H9 (cell line): ENCODE results near the gene PEX14. TPM values are rescaled to one million over a fixed set of nuclear protein-coding genes. Genes with fewer than 3 reads are reported as not detected.

Experiments used
- DNase-seq: peaks from one replicate; pipeline ENCODE4 v3.0.0-alpha.2; 2017
- H2AFZ ChIP-seq: one replicate; pipeline ENCODE4 v1.6.1; 2013; ENCODE audit warnings: mild to moderate bottlenecking, low read length, control low read depth, moderate library complexity
- H2AK5ac ChIP-seq: 2 replicates; pipeline ENCODE4 v1.6.1; 2013; ENCODE audit warnings: low read length, control low read depth, mixed read lengths; ENCODE audit not compliant: insufficient read length
- H2BK120ac ChIP-seq: one replicate; pipeline ENCODE4 v1.6.1; 2013; ENCODE audit warnings: low read depth, mild to moderate bottlenecking, low read length, control low read depth, inconsistent platforms; ENCODE audit not compliant: poor library complexity, severe bottlenecking
- H2BK12ac ChIP-seq: 2 replicates; pipeline ENCODE4 v1.6.1; 2013; ENCODE audit warnings: low read length, control low read depth, mixed read lengths, low read depth; ENCODE audit not compliant: insufficient read length
- H2BK15ac ChIP-seq: 2 replicates; pipeline ENCODE4 v1.6.1; 2013; ENCODE audit warnings: low read depth, low read length, control low read depth
- H2BK20ac ChIP-seq: one replicate; pipeline ENCODE4 v1.6.1; 2013; ENCODE audit warnings: low read depth, mild to moderate bottlenecking, low read length, control low read depth, inconsistent platforms; ENCODE audit not compliant: poor library complexity, severe bottlenecking
- H2BK5ac ChIP-seq: 2 replicates; pipeline ENCODE4 v1.6.1; 2013; ENCODE audit warnings: low read length, control low read depth, mixed read lengths; ENCODE audit not compliant: insufficient read length
- H3K14ac ChIP-seq: 2 replicates; pipeline ENCODE4 v1.6.1; 2013; ENCODE audit warnings: low read length, control low read depth; ENCODE audit not compliant: insufficient read depth
- H3K18ac ChIP-seq: 2 replicates; pipeline ENCODE4 v1.6.1; 2013; ENCODE audit warnings: low read depth, mild to moderate bottlenecking, mixed read lengths, low read length, control low read depth; ENCODE audit not compliant: insufficient read length
- H3K23ac ChIP-seq: 2 replicates; pipeline ENCODE4 v1.6.1; 2013; ENCODE audit warnings: low read length, control low read depth, mixed read lengths, low read depth; ENCODE audit not compliant: insufficient read length
- H3K23me2 ChIP-seq: 2 replicates; pipeline ENCODE4 v1.6.1; 2013; ENCODE audit warnings: low read depth, mild to moderate bottlenecking, mixed read lengths, low read length, control low read depth; ENCODE audit not compliant: insufficient read length, poor library complexity, severe bottlenecking
- H3K27ac ChIP-seq: 2 replicates; pipeline ENCODE4 v1.5.1; 2013; ENCODE audit warnings: low read length, control low read depth, mixed read lengths, low read depth; ENCODE audit not compliant: insufficient read length
- H3K27me3 ChIP-seq: 2 replicates; pipeline ENCODE4 v1.6.1; 2013; ENCODE audit warnings: low read length, control low read depth, inconsistent platforms; ENCODE audit not compliant: insufficient read depth
- H3K4ac ChIP-seq: 2 replicates; pipeline ENCODE4 v1.6.1; 2013; ENCODE audit warnings: low read depth, mild to moderate bottlenecking, control low read depth, inconsistent platforms, low read length, moderate library complexity
- H3K4me1 ChIP-seq: 2 replicates; pipeline ENCODE4 v1.6.1; 2013; ENCODE audit warnings: low read length, control low read depth, inconsistent platforms; ENCODE audit not compliant: insufficient read depth
- H3K4me2 ChIP-seq: 2 replicates; pipeline ENCODE4 v1.6.1; 2013; ENCODE audit warnings: low read length, control low read depth, mixed read lengths; ENCODE audit not compliant: insufficient read length, insufficient read depth
- H3K56ac ChIP-seq: 2 replicates; pipeline ENCODE4 v1.6.1; 2013; ENCODE audit warnings: low read depth, mild to moderate bottlenecking, mixed read lengths, low read length, control low read depth; ENCODE audit not compliant: insufficient read length
- H3K79me1 ChIP-seq: 2 replicates; pipeline ENCODE4 v1.6.1; 2013; ENCODE audit warnings: low read depth, mild to moderate bottlenecking, moderate library complexity, low read length, control low read depth, inconsistent platforms; ENCODE audit not compliant: insufficient read depth, poor library complexity, severe bottlenecking
- H3K79me2 ChIP-seq: 2 replicates; pipeline ENCODE4 v1.6.1; 2013; ENCODE audit warnings: low read length, control low read depth, inconsistent platforms; ENCODE audit not compliant: insufficient read depth
- H3K9ac ChIP-seq: 2 replicates; pipeline ENCODE4 v1.6.1; 2013; ENCODE audit warnings: low read length, control low read depth, mixed read lengths; ENCODE audit not compliant: insufficient read length; ENCODE audit errors: extremely low read depth
- H3K9me3 ChIP-seq: one replicate; pipeline ENCODE4 v1.6.1; 2013; ENCODE audit warnings: low read depth, low read length, inconsistent platforms; ENCODE audit not compliant: control insufficient read depth
- H3T11ph ChIP-seq: one replicate; pipeline ENCODE4 v1.6.1; 2013; ENCODE audit warnings: mild to moderate bottlenecking, low read length, control low read depth, inconsistent platforms
- H4K20me1 ChIP-seq: one replicate; pipeline ENCODE4 v1.6.1; 2013; ENCODE audit not compliant: control insufficient read depth, insufficient read length, insufficient read depth
- H4K5ac ChIP-seq: 2 replicates; pipeline ENCODE4 v1.6.1; 2013; ENCODE audit warnings: low read depth, mild to moderate bottlenecking, mixed read lengths, low read length, control low read depth; ENCODE audit not compliant: insufficient read length
- H4K8ac ChIP-seq: replicated peaks from 2 replicates; pipeline ENCODE4 v1.6.1; 2013; ENCODE audit warnings: low read length, control low read depth, mixed read lengths, low read depth; ENCODE audit not compliant: insufficient read length
- H4K91ac ChIP-seq: 2 replicates; pipeline ENCODE4 v1.6.1; 2013; ENCODE audit warnings: low read depth, mild to moderate bottlenecking, moderate library complexity, mixed read lengths, low read length, control low read depth; ENCODE audit not compliant: insufficient read length
- H3K27ac Mint-ChIP-seq, 3 experiments: 2 replicates in 2 of 3; 3 replicates in 1 of 3; pipeline ENCODE4 v1.8.0; 2020 to 2021; ENCODE audit warnings: mixed read lengths in 3 of 3, mild to moderate bottlenecking in 1 of 3, moderate library complexity in 1 of 3
- H3K27me3 Mint-ChIP-seq: 2 replicates; pipeline ENCODE4 v1.8.0; 2021; ENCODE audit warnings: low read depth, mild to moderate bottlenecking, moderate library complexity, mixed read lengths
- H3K36me3 Mint-ChIP-seq, 3 experiments: 2 replicates in 2 of 3; 3 replicates in 1 of 3; pipeline ENCODE4 v1.8.0; 2020 to 2021; ENCODE audit warnings: low read depth in 3 of 3, mixed read lengths in 3 of 3; ENCODE audit not compliant: insufficient read depth in 1 of 3
- H3K4me1 Mint-ChIP-seq, 2 experiments: 2 replicates each; pipeline ENCODE4 v1.8.0; 2020; ENCODE audit warnings: mixed read lengths in 2 of 2
- H3K4me3 Mint-ChIP-seq, 2 experiments: 2 replicates in 1 of 2; 3 replicates in 1 of 2; pipeline ENCODE4 v1.8.0; 2020 to 2021; ENCODE audit warnings: mild to moderate bottlenecking in 2 of 2, mixed read lengths in 2 of 2, moderate library complexity in 1 of 2
- H3K9me3 Mint-ChIP-seq, 2 experiments: 2 replicates in 1 of 2; 3 replicates in 1 of 2; pipeline ENCODE4 v1.8.0; 2020; ENCODE audit warnings: mild to moderate bottlenecking in 2 of 2, mixed read lengths in 2 of 2, moderate library complexity in 1 of 2
- WGBS: extraction: QIAGEN DNeasy Blood & Tissue Kit; methylation state at CpG from one replicate; pipeline ENCODE4 v1.1.7; 2013; ENCODE audit warnings: missing lambda C conversion rate, low lambda C conversion rate, mixed read lengths; ENCODE audit not compliant: insufficient read length; ENCODE audit errors: extremely low coverage; 5-methylcytosine and 5-hydroxymethylcytosine counted together
- total RNA-seq: library from RNA; stranded (reverse); gene quantifications from 2 replicates; pipeline ENCODE4 v1.2.1, GENCODE V29; 2021
- TF ChIP-seq, protein P1 (sequence below): fragments of 200-600 bp; sonication (generic); conservative IDR thresholded peaks from 3 replicates; pipeline ENCODE4 v1.8.0; 2021; ENCODE audit warnings: antibody characterized with exemption, mild to moderate bottlenecking

Gene PEX14
- total RNA-seq, 1 experiment from 2014 or later = 23.9 TPM

DNA sequence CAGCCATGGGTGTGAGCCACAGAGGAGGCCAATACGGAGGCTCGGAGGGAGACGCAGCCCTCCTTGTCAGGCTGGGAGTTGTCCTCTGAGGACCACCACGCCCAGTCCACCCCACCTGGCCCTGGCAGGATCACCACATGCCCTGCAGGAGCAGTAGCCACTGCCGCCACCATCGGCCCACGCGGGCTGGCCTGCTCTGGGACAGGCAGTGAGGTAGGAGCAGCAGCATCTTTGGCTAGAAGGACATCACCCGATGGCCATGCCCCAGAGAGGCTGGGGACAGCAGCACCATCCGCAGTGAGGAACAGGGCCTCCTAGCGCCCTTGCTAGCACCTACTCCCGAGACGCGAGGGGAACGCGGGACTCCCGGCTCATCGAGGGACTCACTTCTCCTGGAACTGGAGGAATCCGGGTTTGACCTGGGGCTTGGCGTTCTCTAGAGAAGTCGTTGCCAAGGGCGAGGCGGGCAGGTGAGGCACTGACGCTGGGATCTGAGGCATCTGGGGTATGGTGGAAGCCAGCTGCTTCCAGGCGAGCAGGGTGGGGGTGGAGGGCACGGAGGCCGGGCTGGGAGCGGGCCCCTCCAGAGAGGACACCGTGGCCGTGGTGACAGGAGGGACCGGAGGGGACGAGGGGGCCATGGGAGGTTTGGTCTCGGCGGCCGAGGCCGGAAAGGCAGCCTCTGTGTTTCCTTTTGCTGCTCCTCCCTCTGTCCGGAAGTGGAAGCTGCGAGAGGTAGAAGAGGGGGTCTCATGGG is 172.8 kb downstream of the PEX14 start:
- no peak overlapping the region for H3K9ac ChIP-seq
- no peak overlapping the region; the same call in 1 of the 2 replicates for H2BK15ac ChIP-seq
- no peaks in the 10 kb centered on the region for H3K4me1 ChIP-seq
- peaks cover 5 to 20% of the 10 kb centered on the region in 2 experiments for H3K4me1 Mint-ChIP-seq
- H2BK120ac ChIP-seq = no peak overlapping the region
- no peak overlapping the region for H3K56ac ChIP-seq
- no peak for DNase-seq
- no peak overlapping the region for H4K8ac ChIP-seq
- no peak overlapping the region for H3T11ph ChIP-seq
- no peak overlapping the region for H3K27ac Mint-ChIP-seq
- no peak overlapping the region for H3K18ac ChIP-seq
- H3K36me3 Mint-ChIP-seq = no peaks in the 10 kb centered on the region
- WGBS = no CpG with 5 or more reads among the region's 38 CpGs
- no peak overlapping the region; the same call in 1 of the 2 replicates for H3K14ac ChIP-seq
- H3K27me3 ChIP-seq = no peaks in the 10 kb centered on the region; the same call in 1 of the 2 replicates
- no peaks in the 10 kb centered on the region for H3K27me3 Mint-ChIP-seq
- no peak overlapping the region for H3K4me2 ChIP-seq
- H3K79me1 ChIP-seq = no peaks in the 10 kb centered on the region
- peaks cover 4% of the 10 kb centered on the region for H3K23me2 ChIP-seq
- no peak overlapping the region for H2BK12ac ChIP-seq
- no peak overlapping the region for H3K23ac ChIP-seq
- no peaks in the 10 kb centered on the region for H3K79me2 ChIP-seq
- H3K9me3 Mint-ChIP-seq = no peaks in the 10 kb centered on the region
- no peak overlapping the region for H2AFZ ChIP-seq
- no peak overlapping the region for H3K27ac ChIP-seq
- H2BK20ac ChIP-seq = no peak overlapping the region
- TF ChIP-seq, protein P1, sequence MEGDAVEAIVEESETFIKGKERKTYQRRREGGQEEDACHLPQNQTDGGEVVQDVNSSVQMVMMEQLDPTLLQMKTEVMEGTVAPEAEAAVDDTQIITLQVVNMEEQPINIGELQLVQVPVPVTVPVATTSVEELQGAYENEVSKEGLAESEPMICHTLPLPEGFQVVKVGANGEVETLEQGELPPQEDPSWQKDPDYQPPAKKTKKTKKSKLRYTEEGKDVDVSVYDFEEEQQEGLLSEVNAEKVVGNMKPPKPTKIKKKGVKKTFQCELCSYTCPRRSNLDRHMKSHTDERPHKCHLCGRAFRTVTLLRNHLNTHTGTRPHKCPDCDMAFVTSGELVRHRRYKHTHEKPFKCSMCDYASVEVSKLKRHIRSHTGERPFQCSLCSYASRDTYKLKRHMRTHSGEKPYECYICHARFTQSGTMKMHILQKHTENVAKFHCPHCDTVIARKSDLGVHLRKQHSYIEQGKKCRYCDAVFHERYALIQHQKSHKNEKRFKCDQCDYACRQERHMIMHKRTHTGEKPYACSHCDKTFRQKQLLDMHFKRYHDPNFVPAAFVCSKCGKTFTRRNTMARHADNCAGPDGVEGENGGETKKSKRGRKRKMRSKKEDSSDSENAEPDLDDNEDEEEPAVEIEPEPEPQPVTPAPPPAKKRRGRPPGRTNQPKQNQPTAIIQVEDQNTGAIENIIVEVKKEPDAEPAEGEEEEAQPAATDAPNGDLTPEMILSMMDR = no peak
- no peak overlapping the region for H3K4ac ChIP-seq
- H2BK5ac ChIP-seq = no peak overlapping the region
- no peak overlapping the region for H4K91ac ChIP-seq
- H2AK5ac ChIP-seq = no peak overlapping the region
- H4K5ac ChIP-seq = no peak overlapping the region
- no peaks in the 10 kb centered on the region for H3K9me3 ChIP-seq
- no peak overlapping the region for H3K4me3 Mint-ChIP-seq
- H4K20me1 ChIP-seq = no peaks in the 10 kb centered on the region
